Esophagus (tissue), 2 donors: Measurements from ENCODE around the gene HES4. TPM values are rescaled to one million over a fixed set of nuclear protein-coding genes. Genes with fewer than 3 reads are reported as not detected.
"Not testable (repeated sequence)": the region's sequence is repeated elsewhere in the genome, so short reads cannot be mapped to it uniquely, and the experiment has no call there.

Source experiments
- H3K27ac ChIP-seq, 2 donors: one replicate each; pipeline ENCODE4 v1.5.1; 2013; ENCODE audit warnings: low read depth in 2 of 2, mild to moderate bottlenecking in 2 of 2, inconsistent platforms in 1 of 2, low read length in 1 of 2, moderate library complexity in 1 of 2
- H3K27me3 ChIP-seq, 2 donors: one replicate each; pipeline ENCODE4 v1.6.1; 2013; ENCODE audit warnings: low read length in 2 of 2, control low read depth in 1 of 2, mild to moderate bottlenecking in 1 of 2; ENCODE audit not compliant: insufficient read depth in 2 of 2, control insufficient read depth in 1 of 2
- H3K36me3 ChIP-seq, 2 donors: one replicate each; pipeline ENCODE4 v1.6.1; 2013; ENCODE audit warnings: low read length in 1 of 2; ENCODE audit not compliant: control insufficient read depth in 2 of 2, insufficient read depth in 2 of 2
- H3K4me1 ChIP-seq, 2 donors: one replicate each; pipeline ENCODE4 v1.6.1; 2013; ENCODE audit warnings: low read length in 1 of 2; ENCODE audit not compliant: control insufficient read depth in 2 of 2, insufficient read depth in 2 of 2
- H3K4me3 ChIP-seq, 2 donors: one replicate each; pipeline ENCODE4 v1.5.1; 2013; ENCODE audit warnings: low read length in 2 of 2, mild to moderate bottlenecking in 2 of 2, low read depth in 1 of 2, moderate library complexity in 1 of 2
- H3K9me3 ChIP-seq, 2 donors: one replicate each; pipeline ENCODE4 v1.6.1; 2013; ENCODE audit warnings: mild to moderate bottlenecking in 2 of 2, low read depth in 1 of 2, low read length in 1 of 2, moderate library complexity in 1 of 2; ENCODE audit not compliant: control insufficient read depth in 2 of 2, insufficient read depth in 1 of 2
- WGBS, 2 donors: extraction: QIAGEN DNeasy Blood & Tissue Kit; methylation state at CpG; one replicate each; pipeline ENCODE4 v1.1.7; 2013; 5-methylcytosine and 5-hydroxymethylcytosine counted together
- polyA plus RNA-seq, 2 donors: library from polyadenylated mRNA; stranded (reverse); fragments of 200-250 nt; gene quantifications; one replicate each; pipeline ENCODE4 v1.2.3, GENCODE V29; 2013
- donor health status: healthy with polysubstance abuse.
- donor health status: Bipolar disorder and iron deficiency.

Gene HES4
- polyA plus RNA-seq, 2 donors = 15.1 to 20.2 TPM

- not testable (repeated sequence) for H3K27me3 ChIP-seq, H3K27ac ChIP-seq, H3K4me1 ChIP-seq, H3K4me3 ChIP-seq, H3K9me3 ChIP-seq, H3K36me3 ChIP-seq
- 85 to 87% methylated on average over 6 of the region's 6 CpGs for WGBS, 2 donors
Measured at GRCh38 chr1:994546-994945, 5.4 kb downstream of the HES4 start.

- Histone ChIP-seq H3K4me3 (no peak overlapping the region), H3K9me3 (no peaks in the 10 kb centered on the region), H3K27me3 (peaks cover 0 to 2% of the 10 kb centered on the region in 2 donors), H3K27ac (no peak overlapping the region), H3K4me1 (peaks cover 4% of the 10 kb centered on the region in 2 donors), H3K36me3 (no peaks in the 10 kb centered on the region)
- 79 to 82% methylated on average over 15 of the region's 15 CpGs for whole genome bisulfite sequencing, 2 donors
Measured at GRCh38 chr1:993379-993995, 6.4 kb downstream of the HES4 start.

GRCh38 chr1:992362-992761, 7.5 kb downstream of the HES4 start:
- Histone ChIP-seq H3K27me3 (no peaks in the 10 kb centered on the region), H3K9me3 (no peaks in the 10 kb centered on the region), H3K4me1 (no peaks in the 10 kb centered on the region), H3K36me3 (no peaks in the 10 kb centered on the region), H3K27ac (no peak overlapping the region), H3K4me3 (no peak overlapping the region)
- WGBS, 2 donors = 85 to 86% methylated on average over 7 of the region's 7 CpGs

- Histone ChIP-seq H3K36me3 (no peaks in the 10 kb centered on the region), H3K27ac (no peak overlapping the region), H3K27me3 (no peaks in the 10 kb centered on the region), H3K4me1 (no peaks in the 10 kb centered on the region), H3K9me3 (no peaks in the 10 kb centered on the region), H3K4me3 (no peak overlapping the region)
- WGBS, 2 donors = 95 to 96% methylated on average over 10 of the region's 10 CpGs
Measured at GRCh38 chr1:991895-992294, 8.0 kb downstream of the HES4 start.

GRCh38 chr1:991275-991674, 8.6 kb downstream of the HES4 start:
- WGBS, 2 donors = 82 to 97% methylated on average over 6 of the region's 6 CpGs

GRCh38 chr1:988061-988460, 11.8 kb downstream of the HES4 start:
- H3K36me3 ChIP-seq, H3K4me3 ChIP-seq, H3K9me3 ChIP-seq, H3K27ac ChIP-seq, H3K4me1 ChIP-seq, H3K27me3 ChIP-seq: not testable (repeated sequence)
- WGBS, 2 donors = 81 to 86% methylated on average over 5 of the region's 5 CpGs

More at GRCh38 chr1:991275-991674, 8.6 kb downstream of the HES4 start:
- H3K36me3 ChIP-seq, H3K9me3 ChIP-seq, H3K27me3 ChIP-seq, H3K4me3 ChIP-seq, H3K4me1 ChIP-seq, H3K27ac ChIP-seq: not testable (repeated sequence)

- Histone ChIP-seq H3K27me3 (peaks cover 0 to 2% of the 10 kb centered on the region in 2 donors), H3K4me1 (no peaks in the 10 kb centered on the region), H3K9me3 (peaks cover 0 to 4% of the 10 kb centered on the region in 2 donors), H3K36me3 (no peaks in the 10 kb centered on the region), H3K27ac (no peak overlapping the region), H3K4me3 (no peak overlapping the region)
- WGBS, 2 donors = 74 to 80% methylated on average over 12 to 13 of the region's 13 CpGs
Measured at GRCh38 chr1:985126-985525, 14.8 kb downstream of the HES4 start.

- H3K36me3 ChIP-seq = no peaks in the 10 kb centered on the region
- H3K9me3 ChIP-seq = peaks cover 0 to 4% of the 10 kb centered on the region in 2 donors
- no peak overlapping the region for H3K4me3 ChIP-seq
- 49 to 58% methylated on average over 12 of the region's 12 CpGs for WGBS, 2 donors
- peaks cover 0 to 2% of the 10 kb centered on the region in 2 donors for H3K27me3 ChIP-seq
- no peaks in the 10 kb centered on the region for H3K4me1 ChIP-seq
- H3K27ac ChIP-seq = no peak overlapping the region
Measured at GRCh38 chr1:984476-984814, 15.5 kb downstream of the HES4 start.

- Histone ChIP-seq H3K4me1 (no peaks in the 10 kb centered on the region), H3K27me3 (peaks cover 0 to 2% of the 10 kb centered on the region in 2 donors), H3K9me3 (peaks cover 0 to 4% of the 10 kb centered on the region in 2 donors), H3K27ac (no peak overlapping the region), H3K4me3 (no peak overlapping the region), H3K36me3 (no peaks in the 10 kb centered on the region)
- 15 to 21% methylated on average over 23 to 29 of the region's 29 CpGs for WGBS, 2 donors
Measured at GRCh38 chr1:983798-984475, 16.0 kb downstream of the HES4 start.
